ENCODE results near the gene TTC3.

The TTC3 gene

GRCh38 chr21:37155186-37155585, 82.1 kb downstream of the TTC3 start:
- H3K27me3 ChIP-seq (ENCODE audit: low read depth): no peaks in the 10 kb centered on the region
- H3K9me3 ChIP-seq: no peaks in the 10 kb centered on the region
- peaks cover 22% of the 10 kb centered on the region for H3K4me1 ChIP-seq
- H3K4me3 ChIP-seq: no peak overlapping the region
- DNase-seq (ENCODE audit: low spot score in 2 of 2): peak; percentile 77 to 98
- in situ Hi-C loops (cut with MboI; ENCODE audit: low sequenced_read_pairs): no loop called here
- peaks cover 11% of the 10 kb centered on the region for H3K36me3 ChIP-seq (replicated peaks)

DNA sequence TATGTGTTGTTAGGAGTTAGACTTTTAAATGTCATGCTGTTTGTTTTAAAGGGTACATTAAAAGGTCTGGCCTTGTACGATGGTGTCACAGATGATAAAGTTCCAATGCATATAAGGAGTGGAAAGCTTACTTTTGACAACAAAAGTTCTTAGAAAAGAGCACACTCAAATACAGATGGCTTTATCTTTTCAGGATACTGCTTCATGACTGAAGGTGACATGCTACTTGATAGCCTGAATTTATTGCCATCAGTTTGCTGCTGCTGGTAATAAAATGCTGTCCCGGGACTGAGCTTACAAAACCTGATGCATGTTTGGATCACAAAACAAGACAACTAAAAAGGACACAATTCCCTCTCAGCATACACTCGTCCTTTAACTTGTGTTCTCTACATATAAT, 84.9 kb downstream of the TTC3 start:
- Histone ChIP-seq H3K4me3 (no peak overlapping the region), H3K36me3 (replicated peaks) (peaks cover 18% of the 10 kb centered on the region), H3K4me1 (peaks cover 22% of the 10 kb centered on the region), H3K9me3 (no peaks in the 10 kb centered on the region), H3K27me3 (ENCODE audit: low read depth) (no peaks in the 10 kb centered on the region)
- no peak for DNase-seq (ENCODE audit: low spot score in 2 of 2)
- in situ Hi-C loops (cut with MboI; ENCODE audit: low sequenced_read_pairs): no loop called here

- DNase-seq (ENCODE audit: low spot score in 2 of 2): no peak
- no peaks in the 10 kb centered on the region for H3K27me3 ChIP-seq (ENCODE audit: low read depth)
- peaks cover 14% of the 10 kb centered on the region for H3K4me1 ChIP-seq
- H3K36me3 ChIP-seq (replicated peaks): peaks cover 14% of the 10 kb centered on the region
- no peak overlapping the region for H3K4me3 ChIP-seq
- no peaks in the 10 kb centered on the region for H3K9me3 ChIP-seq
- in situ Hi-C loops (cut with MboI; ENCODE audit: low sequenced_read_pairs): no loop called here
These were observed 86.2 kb downstream of the TTC3 start for GRCh38 chr21:37159053-37159776.

DNA sequence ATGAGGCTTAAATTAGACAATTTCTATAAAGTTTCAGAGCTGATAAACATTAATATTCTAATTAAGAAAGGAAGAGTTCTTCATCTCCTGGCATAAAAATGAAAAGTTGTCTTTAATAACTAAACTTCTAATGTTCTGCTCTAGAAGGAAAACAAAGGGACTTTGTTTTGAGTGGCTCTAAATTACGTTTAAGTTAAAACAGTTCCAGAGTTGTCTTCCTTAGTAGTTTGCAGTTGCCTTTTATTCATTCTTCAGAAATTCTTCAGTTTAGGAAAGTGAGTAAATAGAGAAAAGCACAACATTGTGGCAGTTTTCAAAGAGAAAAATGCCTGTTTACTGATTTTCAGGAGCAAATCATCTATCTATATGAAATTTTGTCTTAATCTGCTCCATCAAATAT, 86.9 kb downstream of the TTC3 start:
- DNase-seq (ENCODE audit: low spot score in 2 of 2): no peak
- in situ Hi-C loops (cut with MboI; ENCODE audit: low sequenced_read_pairs): no loop called here
- Histone ChIP-seq H3K36me3 (replicated peaks) (peaks cover 14% of the 10 kb centered on the region), H3K4me3 (no peak overlapping the region), H3K27me3 (ENCODE audit: low read depth) (no peaks in the 10 kb centered on the region), H3K4me1 (peaks cover 6% of the 10 kb centered on the region), H3K9me3 (no peaks in the 10 kb centered on the region)

DNA sequence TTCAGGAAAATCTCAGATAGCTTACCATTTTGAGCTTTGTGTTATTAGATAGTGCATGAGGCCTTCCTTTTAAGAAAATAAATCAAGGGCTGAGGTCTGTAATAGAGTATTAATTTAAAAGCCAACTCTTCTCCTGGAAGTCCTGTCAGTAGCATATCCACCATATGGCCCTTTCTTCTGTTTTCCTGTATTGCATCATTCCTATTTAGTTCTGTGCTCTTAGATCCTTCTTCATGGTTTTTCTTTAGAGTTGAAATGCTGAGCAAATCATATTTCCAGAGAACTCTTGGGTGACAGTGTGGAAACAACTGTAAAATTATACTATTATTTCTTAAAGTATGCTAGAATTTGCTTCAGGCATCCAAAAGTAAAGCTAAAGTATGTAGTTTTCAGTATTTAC, 91.7 kb downstream of the TTC3 start:
- Histone ChIP-seq H3K4me1 (no peaks in the 10 kb centered on the region), H3K4me3 (no peak overlapping the region), H3K27me3 (ENCODE audit: low read depth) (no peaks in the 10 kb centered on the region), H3K36me3 (replicated peaks) (peaks cover 42% of the 10 kb centered on the region), H3K9me3 (no peaks in the 10 kb centered on the region)
- in situ Hi-C loops (cut with MboI; ENCODE audit: low sequenced_read_pairs): no loop called here
- no peak for DNase-seq (ENCODE audit: low spot score in 2 of 2)

- no peak for DNase-seq (ENCODE audit: low spot score in 2 of 2)
- Histone ChIP-seq H3K27me3 (ENCODE audit: low read depth) (no peaks in the 10 kb centered on the region), H3K9me3 (no peaks in the 10 kb centered on the region), H3K4me1 (no peaks in the 10 kb centered on the region), H3K36me3 (replicated peaks) (peaks cover 42% of the 10 kb centered on the region), H3K4me3 (no peak overlapping the region)
- in situ Hi-C loops (cut with MboI; ENCODE audit: low sequenced_read_pairs): no loop called here
These were observed 92.5 kb downstream of the TTC3 start for GRCh38 chr21:37165586-37165985.

DNA sequence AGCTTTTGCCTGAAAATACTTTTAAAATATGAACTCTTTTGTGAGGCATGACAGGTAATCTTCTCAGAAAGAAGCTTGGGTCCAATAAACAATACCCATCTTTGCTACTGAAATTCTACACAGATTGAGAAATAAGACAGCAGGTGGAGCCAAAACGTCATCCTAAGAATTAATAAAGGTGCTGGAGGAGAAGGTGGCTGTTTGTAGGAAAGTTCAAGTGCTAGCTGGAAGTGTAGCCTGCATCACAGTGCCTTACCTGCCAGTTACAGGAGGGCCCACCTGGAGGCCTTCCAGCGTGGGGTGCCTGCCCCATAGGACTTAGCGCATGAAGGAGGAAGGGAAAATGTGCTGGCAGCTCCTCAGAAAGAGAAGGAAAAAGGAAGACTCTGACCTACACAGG, 93.7 kb downstream of the TTC3 start:
- in situ Hi-C loops (cut with MboI; ENCODE audit: low sequenced_read_pairs): no loop called here

GRCh38 chr21:37168666-37169065, 95.6 kb downstream of the TTC3 start:
- Histone ChIP-seq H3K9me3 (no peaks in the 10 kb centered on the region), H3K36me3 (replicated peaks) (peaks cover 40% of the 10 kb centered on the region), H3K27me3 (ENCODE audit: low read depth) (no peaks in the 10 kb centered on the region), H3K4me3 (no peak overlapping the region), H3K4me1 (no peaks in the 10 kb centered on the region)
- DNase-seq (ENCODE audit: low spot score in 2 of 2): no peak
- in situ Hi-C loops (cut with MboI; ENCODE audit: low sequenced_read_pairs): no loop called here

More for the DNA sequence above, 93.7 kb downstream of the TTC3 start:
- H3K4me1 ChIP-seq: no peaks in the 10 kb centered on the region
- H3K36me3 ChIP-seq (replicated peaks): peaks cover 42% of the 10 kb centered on the region
- no peak for DNase-seq (ENCODE audit: low spot score in 2 of 2)
- no peak overlapping the region for H3K4me3 ChIP-seq
- H3K27me3 ChIP-seq (ENCODE audit: low read depth): no peaks in the 10 kb centered on the region
- H3K9me3 ChIP-seq: no peaks in the 10 kb centered on the region

DNA sequence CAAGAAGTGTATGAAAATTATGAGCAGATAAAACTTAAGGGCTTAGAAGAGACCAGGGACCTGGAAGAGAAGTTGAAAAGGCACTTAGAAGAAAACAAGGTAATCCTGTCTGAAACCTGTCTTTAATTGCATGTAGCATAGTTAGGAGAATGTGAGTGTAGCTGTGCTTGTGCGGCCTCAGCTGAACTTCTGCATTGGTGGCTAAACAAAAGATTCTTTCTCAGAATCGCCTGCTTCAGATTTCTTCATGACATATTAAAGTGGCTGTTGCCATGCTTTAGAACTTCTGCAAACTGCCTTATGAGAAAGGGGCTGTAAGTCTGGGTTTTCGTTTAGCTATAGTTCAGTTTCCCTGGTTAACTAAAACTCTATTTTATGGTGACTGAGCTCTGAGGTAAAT, 99.6 kb downstream of the TTC3 start:
- H3K27me3 ChIP-seq (ENCODE audit: low read depth): no peaks in the 10 kb centered on the region
- H3K36me3 ChIP-seq (replicated peaks): peaks cover 38% of the 10 kb centered on the region
- H3K9me3 ChIP-seq: no peaks in the 10 kb centered on the region
- H3K4me1 ChIP-seq: no peaks in the 10 kb centered on the region
- DNase-seq (ENCODE audit: low spot score in 2 of 2): no peak
- in situ Hi-C loops (cut with MboI; ENCODE audit: low sequenced_read_pairs): no loop called here
- H3K4me3 ChIP-seq: no peak overlapping the region

DNA sequence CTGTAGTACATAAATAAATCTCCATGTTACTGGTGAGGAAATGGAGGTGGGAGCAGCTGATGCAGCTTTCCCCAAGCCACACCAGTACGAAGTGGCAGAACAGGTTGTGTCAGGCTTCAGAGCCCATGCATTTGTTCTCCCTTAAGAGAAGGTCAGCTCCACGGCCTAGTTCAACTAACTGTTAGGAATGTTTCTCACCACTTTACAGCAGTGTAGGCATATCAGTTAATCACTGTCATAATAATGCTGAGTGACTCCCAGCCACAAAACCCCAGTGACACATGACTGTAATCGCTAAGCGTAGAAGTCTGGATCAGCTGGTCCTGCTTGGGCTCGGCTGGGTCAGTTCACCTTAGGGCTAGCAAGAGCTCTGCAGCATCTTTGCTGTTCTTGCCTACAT, 103.7 kb downstream of the TTC3 start:
- Histone ChIP-seq H3K36me3 (replicated peaks) (peaks cover 27% of the 10 kb centered on the region), H3K4me3 (no peak overlapping the region), H3K9me3 (no peaks in the 10 kb centered on the region), H3K27me3 (ENCODE audit: low read depth) (no peaks in the 10 kb centered on the region), H3K4me1 (peaks cover 6% of the 10 kb centered on the region)
- in situ Hi-C loops (cut with MboI; ENCODE audit: low sequenced_read_pairs): no loop called here
- no peak for DNase-seq (ENCODE audit: low spot score in 2 of 2)

DNA sequence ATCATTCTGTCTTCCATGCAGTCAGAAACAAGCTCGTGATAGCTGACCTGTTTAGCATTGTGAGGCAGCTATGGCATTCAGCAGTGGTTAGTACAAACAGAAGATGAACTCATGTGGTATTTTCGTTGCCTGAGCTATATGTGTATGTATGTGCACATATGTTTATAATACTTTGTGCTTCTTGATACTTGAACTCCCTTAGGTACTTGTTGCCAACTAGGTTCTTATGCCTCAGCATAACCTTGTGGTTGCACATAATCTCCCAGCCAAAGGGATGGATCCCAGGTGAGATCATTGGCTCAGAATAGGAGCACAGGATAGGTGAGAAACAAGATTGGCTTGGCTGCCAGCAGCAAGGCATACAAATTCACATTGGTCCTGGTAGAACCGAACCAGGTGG, 108.0 kb downstream of the TTC3 start:
- no peak for DNase-seq (ENCODE audit: low spot score in 2 of 2)
- peaks cover 10% of the 10 kb centered on the region; the same call in 1 of the 2 replicates for H3K36me3 ChIP-seq (replicated peaks)

DNA sequence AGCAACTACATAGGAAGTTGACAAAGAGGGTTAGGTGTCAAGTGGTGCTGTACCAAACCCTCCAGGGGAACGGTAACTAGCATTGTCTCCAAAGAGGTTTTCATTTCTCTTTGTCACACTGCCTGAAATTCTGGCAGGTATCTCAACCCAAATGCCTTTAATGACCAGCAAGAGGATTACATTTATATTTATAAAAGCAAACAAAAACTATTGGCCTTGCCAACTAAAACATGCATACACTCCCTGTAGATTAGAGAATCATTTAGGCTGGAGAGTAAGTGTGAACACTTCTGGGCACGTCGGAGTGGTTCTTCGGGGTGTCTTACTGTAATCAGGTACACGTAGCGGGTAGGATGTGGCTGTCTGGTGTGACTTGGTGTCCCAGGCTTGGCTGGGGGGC, 109.2 kb downstream of the TTC3 start:
- in situ Hi-C loops (cut with MboI; ENCODE audit: low sequenced_read_pairs): no loop called here
- peaks cover 6% of the 10 kb centered on the region for H3K4me1 ChIP-seq
- no peaks in the 10 kb centered on the region for H3K9me3 ChIP-seq
- H3K4me3 ChIP-seq: no peak overlapping the region
- no peaks in the 10 kb centered on the region for H3K27me3 ChIP-seq (ENCODE audit: low read depth)
- no peak for DNase-seq (ENCODE audit: low spot score in 2 of 2)
- peaks cover 13% of the 10 kb centered on the region for H3K36me3 ChIP-seq (replicated peaks)

More for the DNA sequence above, 108.0 kb downstream of the TTC3 start:
- Histone ChIP-seq H3K27me3 (ENCODE audit: low read depth) (no peaks in the 10 kb centered on the region), H3K9me3 (no peaks in the 10 kb centered on the region), H3K4me3 (no peak overlapping the region), H3K4me1 (peaks cover 6% of the 10 kb centered on the region)
- in situ Hi-C loops (cut with MboI; ENCODE audit: low sequenced_read_pairs): no loop called here

DNA sequence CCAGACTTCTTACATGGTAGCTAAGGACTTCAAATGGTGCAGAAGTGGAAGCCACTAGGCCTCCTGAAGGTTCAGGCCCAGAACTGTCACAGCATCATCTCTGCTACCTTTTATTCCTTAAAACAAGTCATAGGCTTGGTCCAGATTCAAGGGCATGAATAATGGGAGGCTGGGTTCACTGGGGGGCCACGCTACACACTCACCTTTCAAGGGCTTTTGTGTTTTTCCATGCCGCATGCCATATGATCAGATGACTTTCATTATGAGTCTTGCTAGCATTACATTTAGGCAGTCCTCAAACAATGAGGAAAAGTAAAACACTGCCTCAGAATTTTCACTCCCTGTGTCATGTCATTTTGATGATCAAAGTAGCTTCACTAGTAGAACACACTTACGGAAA, 110.7 kb downstream of the TTC3 start:
- Histone ChIP-seq H3K4me3 (no peak overlapping the region), H3K27me3 (ENCODE audit: low read depth) (no peaks in the 10 kb centered on the region), H3K9me3 (no peaks in the 10 kb centered on the region), H3K36me3 (replicated peaks) (peaks cover 16% of the 10 kb centered on the region), H3K4me1 (no peaks in the 10 kb centered on the region)
- in situ Hi-C loops (cut with MboI; ENCODE audit: low sequenced_read_pairs): no loop called here
- DNase-seq (ENCODE audit: low spot score in 2 of 2): no peak

GRCh38 chr21:37184784-37185593, 111.9 kb downstream of the TTC3 start:
- no peak for DNase-seq (ENCODE audit: low spot score in 2 of 2)
- Histone ChIP-seq H3K4me1 (no peaks in the 10 kb centered on the region), H3K9me3 (no peaks in the 10 kb centered on the region), H3K36me3 (replicated peaks) (peaks cover 19% of the 10 kb centered on the region), H3K4me3 (no peak overlapping the region), H3K27me3 (ENCODE audit: low read depth) (no peaks in the 10 kb centered on the region)
- in situ Hi-C loops (cut with MboI; ENCODE audit: low sequenced_read_pairs): no loop called here
